A673 (cell line): ENCODE results near the gene CCT3. TPM values are rescaled to one million over a fixed set of nuclear protein-coding genes. Genes with fewer than 3 reads are reported as not detected.

Experiments used
- BruUV-seq: library from RNA; stranded (reverse); fragments of 400-500 nt; replicated peaks from 2 replicates; lab custom pipeline; 2021; lab: Mats Ljungman, UMichigan
- CTCF ChIA-PET: fragments of 300-600 bp; sonication (Branson Sonifier 250); formaldehyde crosslinking; loops from one replicate; lab custom pipeline; 2022; ENCODE audit warnings: antibody characterized with exemption; lab: Charles Lee
- POLR2A ChIA-PET: fragments of 300-600 bp; sonication (Branson Sonifier 250); formaldehyde crosslinking; loops from one replicate; lab custom pipeline; 2022; ENCODE audit warnings: antibody characterized with exemption; ENCODE audit not compliant: low non-redundant PET; lab: Charles Lee
- DNase-seq: peaks from one replicate; pipeline ENCODE4 v3.0.0-alpha.2; 2015; ENCODE audit warnings: low spot score
- H3K27ac ChIP-seq: fragments of 200-600 bp; sonication (generic); 2 replicates; pipeline ENCODE4 v1.5.1; 2016; ENCODE audit warnings: mixed run types, low read depth, mild to moderate bottlenecking, mixed read lengths, antibody characterized with exemption, low read length; ENCODE audit not compliant: poor library complexity, severe bottlenecking
- H3K27me3 ChIP-seq: fragments of 200-600 bp; sonication (generic); replicated peaks from 2 replicates; pipeline ENCODE4 v1.6.1; 2017; ENCODE audit warnings: mixed run types, low read depth, mild to moderate bottlenecking, mixed read lengths, antibody characterized with exemption, low read length; ENCODE audit not compliant: insufficient read depth, poor library complexity
- H3K36me3 ChIP-seq: fragments of 200-600 bp; sonication (generic); 2 replicates; pipeline ENCODE4 v1.6.1; 2016; ENCODE audit warnings: mixed run types, mild to moderate bottlenecking, mixed read lengths, antibody characterized with exemption, low read length; ENCODE audit not compliant: insufficient read depth, poor library complexity, severe bottlenecking
- H3K4me1 ChIP-seq: fragments of 200-600 bp; sonication (generic); 2 replicates; pipeline ENCODE4 v1.6.1; 2017; ENCODE audit warnings: mixed run types, mild to moderate bottlenecking, mixed read lengths, antibody characterized with exemption, low read length; ENCODE audit not compliant: insufficient read depth, poor library complexity, severe bottlenecking
- H3K4me3 ChIP-seq: fragments of 200-600 bp; sonication (generic); 2 replicates; pipeline ENCODE4 v1.5.1; 2016; ENCODE audit warnings: low read depth, mixed run types, mild to moderate bottlenecking, mixed read lengths, low read length; ENCODE audit not compliant: poor library complexity, severe bottlenecking
- H3K9me3 ChIP-seq: fragments of 200-600 bp; sonication (generic); 2 replicates; pipeline ENCODE4 v1.6.1; 2016; ENCODE audit warnings: mixed run types, low read depth, mild to moderate bottlenecking, mixed read lengths, antibody characterized with exemption, low read length; ENCODE audit not compliant: poor library complexity, severe bottlenecking
- CTCF ChIP-seq: fragments of 300-800, 200-600 bp; sonication (generic); conservative IDR thresholded peaks from 2 replicates; pipeline ENCODE4 v1.5.1; 2017; ENCODE audit warnings: low read depth, mild to moderate bottlenecking, antibody characterized with exemption, low read length, moderate library complexity, mixed read lengths
- EZH2 ChIP-seq: fragments of 200-600 bp; sonication (generic); IDR thresholded peaks from 2 replicates; pipeline ENCODE4 v1.6.1; 2017; ENCODE audit warnings: borderline replicate concordance, low read depth, mild to moderate bottlenecking, mixed read lengths, antibody characterized with exemption, low read length; ENCODE audit not compliant: poor library complexity, severe bottlenecking
- intact Hi-C: fragments of 100-400 bp; cut with micrococcal nuclease; formaldehyde crosslinking; loops from one replicate; pipeline ENCODE4 v1.10.0; 2022; ENCODE audit not compliant: unreplicated experiment
- total RNA-seq: library from RNA; stranded (reverse); gene quantifications from 2 replicates; pipeline ENCODE4 v1.2.3, GENCODE V29; 2021

The CCT3 gene
- total RNA-seq, 1 experiment from 2014 or later = 678 TPM

GRCh38 chr1:156260896-156261295, 77.2 kb downstream of the CCT3 start:
- H3K27me3 ChIP-seq = no peaks in the 10 kb centered on the region
- TF ChIP-seq CTCF (no peak), EZH2 (no peak)
- H3K36me3 ChIP-seq = peaks cover 91% of the 10 kb centered on the region
- intact Hi-C loops = no loop called here
- DNase-seq = no peak
- H3K27ac ChIP-seq = no peak overlapping the region
- ChIA-PET POLR2A (no interaction called here), CTCF (no interaction called here)
- no peaks in the 10 kb centered on the region for H3K4me1 ChIP-seq
- H3K4me3 ChIP-seq = no peak overlapping the region
- BruUV-seq = no TSS peak
- no peaks in the 10 kb centered on the region for H3K9me3 ChIP-seq

GRCh38 chr1:156259805-156260204, 78.3 kb downstream of the CCT3 start:
- TF ChIP-seq EZH2 = no peak
- 0 out of 2 replicates have a peak, but pooled peaks have one; percentile 11 for TF ChIP-seq CTCF
- H3K36me3 ChIP-seq = peaks cover 82% of the 10 kb centered on the region
- ChIA-PET POLR2A (no interaction called here), CTCF (no interaction called here)
- H3K4me3 ChIP-seq = no peak overlapping the region
- intact Hi-C loops = no loop called here
- no TSS peak for BruUV-seq
- H3K4me1 ChIP-seq = no peaks in the 10 kb centered on the region
- H3K27ac ChIP-seq = no peak overlapping the region
- DNase-seq = no peak
- H3K27me3 ChIP-seq = no peaks in the 10 kb centered on the region
- no peaks in the 10 kb centered on the region for H3K9me3 ChIP-seq

Other genes starting within 250 kb of the CCT3 start
- 204 and 225 TPM in 2 replicates for gene LMNA, start 223.6 kb downstream of the CCT3 start, total RNA-seq
- gene SEMA4A, start 184.7 kb downstream of the CCT3 start, total RNA-seq = 0.77 and 0.92 TPM in 2 replicates
- 28.9 and 30.9 TPM in 2 replicates for gene SLC25A44, start 144.2 kb downstream of the CCT3 start, total RNA-seq
- 89.6 and 96.6 TPM in 2 replicates for gene PMF1, start 125.3 kb downstream of the CCT3 start, total RNA-seq
- 2.4 and 2.8 TPM in 2 replicates for gene BGLAP, start 96.1 kb downstream of the CCT3 start, total RNA-seq
- gene PAQR6, start 90.2 kb downstream of the CCT3 start, total RNA-seq = 4.1 and 5.4 TPM in 2 replicates
- gene SMG5, start 55.5 kb downstream of the CCT3 start, total RNA-seq = 107 and 129 TPM in 2 replicates
- gene TMEM79, start 54.0 kb downstream of the CCT3 start, total RNA-seq = 7.0 and 9.1 TPM in 2 replicates
- gene GLMP, start 42.6 kb downstream of the CCT3 start, total RNA-seq = 30.3 and 37.2 TPM in 2 replicates
- not detected in 2 replicates for gene VHLL, start 39.0 kb downstream of the CCT3 start, total RNA-seq
- 1.0 TPM in 1 of 2 replicates, not detected in the other for gene TSACC, start 234 bp upstream of the CCT3 start, total RNA-seq
- gene RHBG, start 30.9 kb upstream of the CCT3 start, total RNA-seq = not detected in 2 replicates
- gene MEF2D, start 162.5 kb upstream of the CCT3 start, total RNA-seq = 18.3 and 21.8 TPM in 2 replicates
- gene IQGAP3, start 234.3 kb upstream of the CCT3 start, total RNA-seq = 35.3 and 37.5 TPM in 2 replicates
- not detected in 2 replicates for gene TTC24, start 241.4 kb upstream of the CCT3 start, total RNA-seq